HepG2 (cell line): ENCODE data around the gene VPS13C. TPM values are rescaled to one million over a fixed set of nuclear protein-coding genes. Genes with fewer than 3 reads are reported as not detected.

Experiments used
- ARHGAP35 ChIP-seq: sonication (generic); formaldehyde crosslinking; IDR thresholded peaks from 2 replicates; pipeline ENCODE4 v1.9.0; 2022; ENCODE audit warnings: mild to moderate bottlenecking, inconsistent platforms, moderate library complexity, missing genetic modification reagents, borderline replicate concordance
- ATF3 ChIP-seq: sonication (generic); formaldehyde crosslinking; IDR thresholded peaks from 2 replicates; pipeline ENCODE4 v1.4.0; 2020; ENCODE audit warnings: missing genetic modification reagents
- DPF2 ChIP-seq: sonication (generic); formaldehyde crosslinking; IDR thresholded peaks from 2 replicates; pipeline ENCODE4 v1.4.0; 2020; ENCODE audit warnings: mild to moderate bottlenecking, low read depth, missing genetic modification reagents, borderline replicate concordance
- GLMP ChIP-seq: sonication (generic); formaldehyde crosslinking; IDR thresholded peaks from 2 replicates; pipeline ENCODE4 v1.9.0; 2021; ENCODE audit warnings: missing genetic modification reagents, mild to moderate bottlenecking, borderline replicate concordance
- HMG20B ChIP-seq: conservative IDR thresholded peaks from 2 replicates; pipeline ENCODE4 v1.6.1; 2016; ENCODE audit warnings: missing genetic modification reagents, missing compliant biosample characterization
- HMGA1 ChIP-seq: sonication (generic); formaldehyde crosslinking; conservative IDR thresholded peaks from 2 replicates; pipeline ENCODE4 v1.4.0; 2020; ENCODE audit warnings: missing genetic modification reagents
- HNF4G ChIP-seq, 2 experiments: sonication (generic) in 1 of 2; formaldehyde crosslinking in 1 of 2; IDR thresholded peaks; 2 replicates each; pipeline versions ENCODE4 v1.4.0 to v1.6.1; 2011 to 2020; ENCODE audit warnings: borderline replicate concordance in 2 of 2, low read depth in 2 of 2, mild to moderate bottlenecking in 2 of 2, low read length in 1 of 2, missing genetic modification reagents in 1 of 2, moderate library complexity in 1 of 2
- HOXA5 ChIP-seq: sonication (generic); formaldehyde crosslinking; IDR thresholded peaks from 2 replicates; pipeline ENCODE4 v1.4.0; 2020; ENCODE audit warnings: missing genetic modification reagents
- MTF2 ChIP-seq: sonication (generic); formaldehyde crosslinking; IDR thresholded peaks from 2 replicates; pipeline ENCODE4 v1.5.0; 2020; ENCODE audit warnings: missing genetic modification reagents, borderline replicate concordance
- MYNN ChIP-seq: sonication (generic); formaldehyde crosslinking; IDR thresholded peaks from 2 replicates; pipeline ENCODE4 v1.4.0; 2020; ENCODE audit warnings: mild to moderate bottlenecking, low read depth, missing genetic modification reagents
- NFIB ChIP-seq: sonication (generic); formaldehyde crosslinking; IDR thresholded peaks from 2 replicates; pipeline ENCODE4 v1.9.0; 2021; ENCODE audit warnings: missing genetic modification reagents, mild to moderate bottlenecking, borderline replicate concordance
- PPARG ChIP-seq: conservative IDR thresholded peaks from 2 replicates; pipeline ENCODE4 v1.6.1; 2016; ENCODE audit warnings: missing biosample characterization, missing genetic modification reagents
- RAD51 ChIP-seq: fragments of 450-650 bp; IDR thresholded peaks from 2 replicates; pipeline ENCODE4 v1.6.1; 2016; ENCODE audit warnings: borderline replicate concordance
- SIX1 ChIP-seq: sonication (generic); formaldehyde crosslinking; IDR thresholded peaks from 2 replicates; pipeline ENCODE4 v1.4.0; 2020; ENCODE audit warnings: missing genetic modification reagents, borderline replicate concordance
- TAF15 ChIP-seq: fragments of 200-400 bp; formaldehyde crosslinking; IDR thresholded peaks from one replicate; pipeline ENCODE4 v1.6.1; 2018; ENCODE audit warnings: mild to moderate bottlenecking, low read depth, low read length; ENCODE audit not compliant: poor library complexity, severe bottlenecking
- ZBTB25 ChIP-seq: IDR thresholded peaks from 2 replicates; pipeline ENCODE4 v1.6.1; 2018; ENCODE audit warnings: missing genetic modification reagents
- ZFAT ChIP-seq: sonication (generic); formaldehyde crosslinking; conservative IDR thresholded peaks from 2 replicates; pipeline ENCODE4 v1.8.1; 2023; ENCODE audit warnings: missing genetic modification reagents, inconsistent platforms
- ZNF124 ChIP-seq: sonication (generic); formaldehyde crosslinking; IDR thresholded peaks from 2 replicates; pipeline ENCODE4 v1.4.0; 2020; ENCODE audit warnings: missing genetic modification reagents
- ZNF160 ChIP-seq: sonication (generic); formaldehyde crosslinking; IDR thresholded peaks from 2 replicates; pipeline ENCODE4 v1.8.0; 2022; ENCODE audit warnings: mild to moderate bottlenecking, inconsistent platforms, missing genetic modification reagents
- ZNF234 ChIP-seq: sonication (generic); formaldehyde crosslinking; conservative IDR thresholded peaks from 2 replicates; pipeline ENCODE4 v1.5.1; 2020; ENCODE audit warnings: mild to moderate bottlenecking, missing genetic modification reagents
- ZNF383 ChIP-seq: sonication (generic); formaldehyde crosslinking; IDR thresholded peaks from 2 replicates; pipeline ENCODE4 v1.4.0; 2020; ENCODE audit warnings: missing genetic modification reagents, mild to moderate bottlenecking, borderline replicate concordance
- ZNF549 ChIP-seq: sonication (generic); formaldehyde crosslinking; IDR thresholded peaks from 2 replicates; pipeline ENCODE4 v1.5.0; 2020; ENCODE audit warnings: missing genetic modification reagents
- ZNF614 ChIP-seq: IDR thresholded peaks from 2 replicates; pipeline ENCODE4 v1.6.1; 2018; ENCODE audit warnings: missing biosample characterization, missing genetic modification reagents, inconsistent platforms, borderline replicate concordance
- ZNF75D ChIP-seq: sonication (generic); formaldehyde crosslinking; IDR thresholded peaks from 2 replicates; pipeline ENCODE4 v1.8.1; 2023; ENCODE audit warnings: missing genetic modification reagents, mild to moderate bottlenecking, borderline replicate concordance
- polyA plus RNA-seq, 8 experiments: library from polyadenylated mRNA; depleted of rRNA in 3 of 8; stranded (reverse) in 7 of 8; unstranded in 1 of 8; fragments of >200 nt; fragmentation: Illumina TruSeq in 4 of 8; extraction: Trizol in 4 of 8; gene quantifications; 2 replicates each; pipeline versions ENCODE4 v1.2.1 to v1.2.3, GENCODE V29; 2011 to 2016; ENCODE audit warnings: low read depth in 4 of 8, missing spikeins in 1 of 8, mixed read lengths in 1 of 8; ENCODE audit not compliant: insufficient read depth in 1 of 8
- total RNA-seq, 5 experiments: library from RNA; depleted of rRNA; stranded (reverse); fragments of >200 nt; fragmentation: Illumina TruSeq; extraction: Trizol; gene quantifications; 2 replicates each; pipeline ENCODE4 v1.2.3, GENCODE V29; 2016; ENCODE audit warnings: low read depth in 1 of 5
- TF ChIP-seq, protein P1 (sequence below): sonication (generic); formaldehyde crosslinking; IDR thresholded peaks from 2 replicates; pipeline ENCODE4 v1.4.0; 2020; ENCODE audit warnings: missing genetic modification reagents

VPS13C gene
- total and polyA plus RNA-seq, 2 of the 13 experiments (the other 11 are each of a cell fraction or from before 2014, with no cell fraction given) = 10.9 to 26.8 TPM

GRCh38 chr15:62060113-62060895, at the start of gene VPS13C (continued):
- TF ChIP-seq TAF15 = no peak
- TF ChIP-seq RAD51 = no peak
- peak; percentile 39; the same call in 1 of the 2 replicates for TF ChIP-seq SIX1 (CRISPR knock-in tag)
- TF ChIP-seq ZNF75D = no peak
- peak; percentile 53; the same call in 1 of the 2 replicates for TF ChIP-seq PPARG (CRISPR knock-in tag)
- TF ChIP-seq ZBTB25 (CRISPR knock-in tag) = peak; percentile 57; the same call in 1 of the 2 replicates
- peak; percentile 52; the same call in 1 of the 2 replicates for TF ChIP-seq ARHGAP35 (CRISPR knock-in tag)
- TF ChIP-seq ZNF383 (CRISPR knock-in tag) = no peak
- TF ChIP-seq HNF4G (IDR thresholded peaks at IDR 0.05; ENCODE audit: borderline replicate concordance, low read depth, low read length) = no peak
- TF ChIP-seq HNF4G (CRISPR knock-in tag; IDR thresholded peaks at IDR 0.05; ENCODE audit: borderline replicate concordance, low read depth) = no peak; the same call in 1 of the 2 replicates
- TF ChIP-seq ATF3 (CRISPR knock-in tag) = peak; percentile 33; the same call in 1 of the 2 replicates
- TF ChIP-seq MYNN = no peak
- TF ChIP-seq ZFAT (CRISPR knock-in tag) = 0 out of 2 replicates have a peak, but pooled peaks have one; percentile 73
- peak; percentile 83; the same call in 1 of the 2 replicates for TF ChIP-seq ZNF160 (CRISPR knock-in tag)
- TF ChIP-seq ZNF614 = peak; percentile 93; the same call in 1 of the 2 replicates
- no peak; the same call in 1 of the 2 replicates for TF ChIP-seq ZNF124 (CRISPR knock-in tag)
- TF ChIP-seq MTF2 (CRISPR knock-in tag) = peak; percentile 92; the same call in 1 of the 2 replicates
- TF ChIP-seq NFIB (CRISPR knock-in tag) = no peak
- no peak for TF ChIP-seq ZNF549
- TF ChIP-seq ZNF234 (CRISPR knock-in tag) = no peak
- no peak for TF ChIP-seq HMG20B
- TF ChIP-seq HOXA5 (CRISPR knock-in tag) = peak; percentile 87
- TF ChIP-seq DPF2 = no peak
- TF ChIP-seq HMGA1 (CRISPR knock-in tag) = no peak
- TF ChIP-seq, protein P1, sequence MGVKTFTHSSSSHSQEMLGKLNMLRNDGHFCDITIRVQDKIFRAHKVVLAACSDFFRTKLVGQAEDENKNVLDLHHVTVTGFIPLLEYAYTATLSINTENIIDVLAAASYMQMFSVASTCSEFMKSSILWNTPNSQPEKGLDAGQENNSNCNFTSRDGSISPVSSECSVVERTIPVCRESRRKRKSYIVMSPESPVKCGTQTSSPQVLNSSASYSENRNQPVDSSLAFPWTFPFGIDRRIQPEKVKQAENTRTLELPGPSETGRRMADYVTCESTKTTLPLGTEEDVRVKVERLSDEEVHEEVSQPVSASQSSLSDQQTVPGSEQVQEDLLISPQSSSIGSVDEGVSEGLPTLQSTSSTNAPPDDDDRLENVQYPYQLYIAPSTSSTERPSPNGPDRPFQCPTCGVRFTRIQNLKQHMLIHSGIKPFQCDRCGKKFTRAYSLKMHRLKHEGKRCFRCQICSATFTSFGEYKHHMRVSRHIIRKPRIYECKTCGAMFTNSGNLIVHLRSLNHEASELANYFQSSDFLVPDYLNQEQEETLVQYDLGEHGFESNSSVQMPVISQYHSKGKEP (CRISPR knock-in tag) = no peak
- no peak for TF ChIP-seq GLMP (CRISPR knock-in tag)
